Neural cell (in vitro differentiated cells): ENCODE data around the gene RAB44.

ENCODE experiments used
- EP300 ChIP-seq: fragments of 450-650 bp; conservative IDR thresholded peaks from 2 replicates; pipeline ENCODE4 v1.6.1; 2014; ENCODE audit warnings: antibody characterized with exemption, mild to moderate bottlenecking, moderate library complexity; ENCODE audit not compliant: poor library complexity, severe bottlenecking
- EZH2 ChIP-seq: fragments of 200-600, 300-800 bp; shearing (Covaris generic), sonication (generic); IDR thresholded peaks from 2 replicates; pipeline ENCODE4 v1.6.1; 2014; ENCODE audit warnings: antibody characterized with exemption, low read length, borderline replicate concordance, mild to moderate bottlenecking; ENCODE audit not compliant: insufficient read depth, poor library complexity, severe bottlenecking
- RAD21 ChIP-seq: fragments of 450-650 bp; conservative IDR thresholded peaks from 2 replicates; pipeline ENCODE4 v1.6.1; 2014; ENCODE audit warnings: antibody characterized with exemption, mild to moderate bottlenecking, moderate library complexity
- REST ChIP-seq: IDR thresholded peaks from 2 replicates; pipeline ENCODE4 v1.6.1; 2012; ENCODE audit warnings: borderline replicate concordance
- SMC3 ChIP-seq: fragments of 450-650 bp; conservative IDR thresholded peaks from 2 replicates; pipeline ENCODE4 v1.6.1; 2014; ENCODE audit warnings: antibody characterized with exemption, mild to moderate bottlenecking, moderate library complexity; ENCODE audit not compliant: poor library complexity
- TF ChIP-seq, protein P1 (sequence below): fragments of 450-650 bp; IDR thresholded peaks from 2 replicates; pipeline ENCODE4 v1.5.1; 2014; ENCODE audit warnings: antibody characterized with exemption, mild to moderate bottlenecking, moderate library complexity; ENCODE audit not compliant: poor library complexity, severe bottlenecking

- TF ChIP-seq, protein P1, sequence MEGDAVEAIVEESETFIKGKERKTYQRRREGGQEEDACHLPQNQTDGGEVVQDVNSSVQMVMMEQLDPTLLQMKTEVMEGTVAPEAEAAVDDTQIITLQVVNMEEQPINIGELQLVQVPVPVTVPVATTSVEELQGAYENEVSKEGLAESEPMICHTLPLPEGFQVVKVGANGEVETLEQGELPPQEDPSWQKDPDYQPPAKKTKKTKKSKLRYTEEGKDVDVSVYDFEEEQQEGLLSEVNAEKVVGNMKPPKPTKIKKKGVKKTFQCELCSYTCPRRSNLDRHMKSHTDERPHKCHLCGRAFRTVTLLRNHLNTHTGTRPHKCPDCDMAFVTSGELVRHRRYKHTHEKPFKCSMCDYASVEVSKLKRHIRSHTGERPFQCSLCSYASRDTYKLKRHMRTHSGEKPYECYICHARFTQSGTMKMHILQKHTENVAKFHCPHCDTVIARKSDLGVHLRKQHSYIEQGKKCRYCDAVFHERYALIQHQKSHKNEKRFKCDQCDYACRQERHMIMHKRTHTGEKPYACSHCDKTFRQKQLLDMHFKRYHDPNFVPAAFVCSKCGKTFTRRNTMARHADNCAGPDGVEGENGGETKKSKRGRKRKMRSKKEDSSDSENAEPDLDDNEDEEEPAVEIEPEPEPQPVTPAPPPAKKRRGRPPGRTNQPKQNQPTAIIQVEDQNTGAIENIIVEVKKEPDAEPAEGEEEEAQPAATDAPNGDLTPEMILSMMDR, result no peak
- TF ChIP-seq EZH2 (no peak), EP300 (no peak), SMC3 (no peak), REST (no peak), RAD21 (no peak)
These were observed 37.8 kb downstream of the RAB44 start for GRCh38 chr6:36735110-36736071.
